Spinal cord (tissue), 10 donors: Measurements from ENCODE around the gene CTTNBP2. TPM values are rescaled to one million over a fixed set of nuclear protein-coding genes. Genes with fewer than 3 reads are reported as not detected.

ENCODE experiments used
- DNase-seq, 6 donors: peaks; one replicate each; pipeline versions ENCODE4 v3.0.0 to v3.0.0-alpha.2; 2013 to 2015; ENCODE audit warnings: low spot score in 6 of 6, low read depth in 4 of 6
- H3K27ac ChIP-seq: one replicate; pipeline ENCODE4 v1.5.1; 2013; ENCODE audit warnings: low read depth, low read length, control low read depth
- H3K27me3 ChIP-seq: one replicate; pipeline ENCODE4 v1.6.1; 2013; ENCODE audit warnings: low read length; ENCODE audit not compliant: control insufficient read depth, insufficient read depth
- H3K36me3 ChIP-seq: one replicate; pipeline ENCODE4 v1.6.1; 2013; ENCODE audit warnings: low read length; ENCODE audit not compliant: control insufficient read depth, insufficient read depth
- H3K4me1 ChIP-seq: one replicate; pipeline ENCODE4 v1.6.1; 2013; ENCODE audit warnings: low read length; ENCODE audit not compliant: control insufficient read depth, insufficient read depth
- H3K4me3 ChIP-seq: one replicate; pipeline ENCODE4 v1.5.1; 2013; ENCODE audit warnings: low read depth, low read length, control low read depth
- H3K9me3 ChIP-seq: one replicate; pipeline ENCODE4 v1.6.1; 2013; ENCODE audit warnings: low read length; ENCODE audit not compliant: control insufficient read depth, insufficient read depth
- WGBS: methylation state at CpG from one replicate; pipeline ENCODE4 v1.1.5; 2013; ENCODE audit warnings: missing lambda C conversion rate; ENCODE audit not compliant: insufficient coverage; 5-methylcytosine and 5-hydroxymethylcytosine counted together
- polyA plus RNA-seq, 2 donors: library from polyadenylated mRNA; unstranded; fragments of 120-200 nt; gene quantifications; one replicate each; pipeline ENCODE4 v1.2.1, GENCODE V29; 2013; ENCODE audit not compliant: insufficient read length in 2 of 2
- total RNA-seq, 2 donors: library from RNA; depleted of rRNA in 1 of 2; stranded (reverse); fragments of 120-200 nt in 1 of 2; fragments of >200 nt in 1 of 2; gene quantifications; one replicate each; pipeline versions ENCODE4 v1.2.3 to v1.2.4, GENCODE V29; 2013 to 2014
- donor health status: healthy.

CTTNBP2 gene
- total and polyA plus RNA-seq, 4 donors, result 17.6 to 41.7 (median 31.3) TPM

DNA sequence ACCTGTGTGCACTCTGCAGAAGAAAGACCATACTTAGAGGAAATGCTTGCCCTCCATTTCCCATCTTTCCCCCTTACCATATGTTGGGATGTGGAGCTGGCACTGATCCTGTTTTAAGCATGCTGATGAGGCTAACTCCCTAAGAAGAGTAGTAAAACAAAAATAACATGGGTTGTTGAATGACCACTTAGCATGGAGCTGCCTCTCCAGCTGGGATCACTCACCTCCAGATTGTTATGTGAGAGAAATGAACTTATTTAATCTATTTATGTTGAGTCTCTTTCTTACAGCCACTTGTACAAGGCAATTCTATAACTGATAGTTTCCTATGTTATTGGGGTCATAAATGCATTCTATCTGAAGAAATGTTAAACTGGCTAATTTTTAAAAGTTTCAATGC, 17.0 kb downstream of the CTTNBP2 start:
- H3K4me1 ChIP-seq, result no peaks in the 10 kb centered on the region
- H3K27me3 ChIP-seq, result no peaks in the 10 kb centered on the region
- H3K36me3 ChIP-seq, result no peaks in the 10 kb centered on the region
- no peaks in the 10 kb centered on the region for H3K9me3 ChIP-seq
- no peak overlapping the region for H3K4me3 ChIP-seq
- DNase-seq, result no peak
- no peak overlapping the region for H3K27ac ChIP-seq

DNA sequence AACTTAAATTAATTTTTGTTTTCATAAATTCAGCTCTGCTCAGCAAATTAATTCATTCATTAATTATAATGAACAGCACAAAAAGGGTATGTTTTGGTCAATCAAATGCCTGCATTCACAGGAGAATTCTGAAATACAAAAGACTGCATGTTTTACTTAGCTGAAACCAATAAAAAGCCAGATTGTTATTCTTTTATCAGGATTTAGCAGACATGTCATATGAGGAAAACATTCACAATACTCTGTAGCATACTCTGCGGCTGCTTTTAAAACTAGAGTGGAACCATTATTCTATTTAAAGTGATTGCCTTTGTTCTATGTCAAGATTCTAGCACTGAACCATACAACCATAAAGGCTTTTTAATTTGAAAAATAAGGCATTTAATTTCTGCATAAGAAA, 19.1 kb downstream of the CTTNBP2 start:
- H3K4me1 ChIP-seq, result no peaks in the 10 kb centered on the region
- no peak overlapping the region for H3K4me3 ChIP-seq
- no CpG with 5 or more reads among the region's 1 CpG for WGBS

DNA sequence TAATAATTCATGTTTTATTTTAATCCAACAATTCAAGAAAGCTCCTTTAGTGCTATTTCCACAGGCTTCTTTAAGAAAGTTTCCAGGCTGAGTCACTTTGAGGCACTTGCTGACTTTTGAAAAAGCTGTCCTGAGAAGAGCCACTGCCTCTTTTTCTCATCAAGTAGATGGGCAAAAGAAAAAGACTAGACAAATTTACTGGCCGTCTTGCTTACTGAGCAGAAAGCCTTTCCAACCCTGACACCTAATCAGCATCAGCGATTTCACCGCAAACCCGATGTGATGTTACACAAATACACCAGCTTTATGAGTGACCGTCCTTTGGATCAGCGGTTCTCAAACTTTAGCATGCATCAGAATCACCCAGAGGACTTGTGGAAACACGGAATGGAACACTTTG, 24.3 kb downstream of the CTTNBP2 start:
- 67% methylated on average over 5 of the region's 7 CpGs for WGBS
- no peaks in the 10 kb centered on the region for H3K9me3 ChIP-seq
- H3K4me3 ChIP-seq, result no peak overlapping the region
- H3K36me3 ChIP-seq, result no peaks in the 10 kb centered on the region
- H3K4me1 ChIP-seq, result no peaks in the 10 kb centered on the region
- H3K27ac ChIP-seq, result no peak overlapping the region
- no peak for DNase-seq
- no peaks in the 10 kb centered on the region for H3K27me3 ChIP-seq

More for the DNA sequence above, 19.1 kb downstream of the CTTNBP2 start:
- H3K9me3 ChIP-seq, result no peaks in the 10 kb centered on the region
- H3K36me3 ChIP-seq, result no peaks in the 10 kb centered on the region
- H3K27ac ChIP-seq, result no peak overlapping the region
- no peak for DNase-seq
- H3K27me3 ChIP-seq, result no peaks in the 10 kb centered on the region

DNA sequence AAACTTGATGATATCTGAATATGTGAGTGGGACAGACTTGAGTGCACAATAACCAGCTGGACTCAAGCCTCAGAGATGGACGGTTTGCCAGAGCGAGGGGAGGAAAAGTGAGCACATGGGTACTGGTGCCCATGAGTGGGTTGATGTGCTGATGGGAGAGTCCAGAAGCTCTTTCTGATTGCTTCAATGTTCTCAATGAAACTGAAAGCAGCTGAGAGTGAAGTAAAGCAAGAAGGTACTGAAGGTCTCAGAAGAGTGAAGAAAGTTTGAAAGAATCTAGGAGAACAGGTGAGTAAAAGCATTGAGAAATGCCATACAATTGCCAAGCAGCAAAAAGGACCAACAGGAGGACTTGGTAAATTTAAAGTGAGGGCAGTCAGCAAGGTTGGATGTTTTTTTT, 28.6 kb downstream of the CTTNBP2 start:
- WGBS, result 96% methylated on average over 2 of the region's 2 CpGs
- no peaks in the 10 kb centered on the region for H3K36me3 ChIP-seq
- no peak for DNase-seq
- H3K9me3 ChIP-seq, result no peaks in the 10 kb centered on the region
- no peaks in the 10 kb centered on the region for H3K4me1 ChIP-seq
- H3K4me3 ChIP-seq, result no peak overlapping the region
- no peaks in the 10 kb centered on the region for H3K27me3 ChIP-seq
- H3K27ac ChIP-seq, result no peak overlapping the region

DNA sequence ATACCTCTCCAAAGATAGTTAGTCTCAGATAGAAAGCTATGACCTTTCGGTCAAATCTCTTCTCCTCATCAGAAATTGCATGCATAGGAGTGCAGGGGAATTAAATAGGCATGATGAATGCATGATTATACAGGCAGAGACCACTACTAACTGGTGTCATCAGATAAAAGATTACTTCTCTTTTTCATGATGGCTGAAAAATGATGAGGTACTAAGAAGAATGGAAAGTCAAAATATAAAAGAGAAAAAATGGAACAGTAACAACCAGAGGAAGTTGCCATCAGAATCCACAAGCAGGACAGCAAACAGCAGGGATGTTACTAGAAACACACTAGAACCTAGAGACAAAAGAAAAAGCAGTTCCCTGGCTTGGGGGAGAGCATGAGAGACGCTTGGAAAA, 31.6 kb downstream of the CTTNBP2 start:
- H3K27ac ChIP-seq, result no peak overlapping the region
- no CpG with 5 or more reads among the region's 2 CpGs for WGBS
- no peaks in the 10 kb centered on the region for H3K27me3 ChIP-seq
- DNase-seq, result no peak
- H3K36me3 ChIP-seq, result no peaks in the 10 kb centered on the region
- no peaks in the 10 kb centered on the region for H3K4me1 ChIP-seq
- H3K9me3 ChIP-seq, result no peaks in the 10 kb centered on the region
- H3K4me3 ChIP-seq, result no peak overlapping the region

DNA sequence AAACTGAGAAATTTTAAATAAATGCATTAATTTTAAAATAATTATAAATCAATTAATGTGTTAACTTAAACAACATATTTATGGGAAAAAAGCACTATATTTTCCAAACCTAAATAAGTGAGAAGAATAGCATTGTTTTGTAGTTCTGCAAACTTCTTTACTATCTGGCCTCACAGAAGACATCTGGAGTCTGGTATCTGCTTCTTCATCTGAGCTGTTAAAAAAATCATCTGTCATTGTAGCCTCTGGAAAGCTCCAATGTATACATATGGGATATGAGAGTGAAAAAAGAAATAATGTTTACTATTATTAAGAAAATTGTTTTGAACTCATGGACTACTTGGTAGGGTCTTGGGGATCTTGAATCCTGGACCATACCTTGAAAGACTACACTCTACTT, 32.2 kb downstream of the CTTNBP2 start:
- no peaks in the 10 kb centered on the region for H3K36me3 ChIP-seq
- no peak for DNase-seq
- H3K27me3 ChIP-seq, result no peaks in the 10 kb centered on the region
- H3K4me3 ChIP-seq, result no peak overlapping the region
- H3K9me3 ChIP-seq, result no peaks in the 10 kb centered on the region
- no peak overlapping the region for H3K27ac ChIP-seq
- no peaks in the 10 kb centered on the region for H3K4me1 ChIP-seq

DNA sequence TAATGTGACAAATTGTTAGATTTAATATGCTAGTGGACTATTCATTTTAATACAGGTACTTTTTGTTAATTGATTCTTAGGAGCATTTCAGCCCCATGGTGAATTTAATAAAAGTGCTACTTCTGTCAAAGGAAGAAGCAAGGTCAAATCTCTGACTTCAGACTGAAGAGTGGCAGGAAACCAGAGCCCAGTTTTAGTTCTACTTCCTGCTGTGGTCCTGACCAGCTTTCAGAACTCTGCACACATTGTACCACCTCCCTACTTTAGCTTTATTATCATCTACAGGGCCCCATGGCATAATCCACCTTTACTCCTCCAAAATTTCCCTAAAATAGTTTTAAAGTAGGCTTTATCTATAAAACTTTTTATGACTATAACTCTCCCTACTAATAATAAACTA, 33.7 kb downstream of the CTTNBP2 start:
- no peaks in the 10 kb centered on the region for H3K36me3 ChIP-seq
- no peak overlapping the region for H3K27ac ChIP-seq

DNA sequence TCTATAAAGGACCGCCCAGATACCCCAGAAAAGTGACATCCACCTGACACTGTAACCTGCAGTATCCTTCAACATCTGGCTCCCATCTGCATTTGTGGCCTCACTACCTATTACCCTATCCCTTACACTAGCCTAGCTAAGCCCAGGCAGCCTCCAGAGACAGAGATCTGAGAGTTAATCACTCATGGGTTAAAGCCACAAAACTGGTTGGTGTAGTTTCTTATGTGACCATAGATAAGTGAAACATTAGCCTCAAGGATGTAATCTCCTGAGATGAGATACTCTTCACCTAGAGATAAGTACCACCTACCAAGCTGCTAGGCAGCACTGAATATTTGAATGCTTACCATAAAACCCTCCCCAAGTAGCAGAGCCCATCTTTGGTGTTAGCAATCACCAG, 35.4 kb downstream of the CTTNBP2 start:
- 100% methylated on average over 1 of the region's 1 CpG for WGBS
- no peak overlapping the region for H3K27ac ChIP-seq

More for the DNA sequence above, 33.7 kb downstream of the CTTNBP2 start:
- no peak overlapping the region for H3K4me3 ChIP-seq
- no peaks in the 10 kb centered on the region for H3K4me1 ChIP-seq
- H3K27me3 ChIP-seq, result no peaks in the 10 kb centered on the region
- DNase-seq, result no peak
- no peaks in the 10 kb centered on the region for H3K9me3 ChIP-seq

DNA sequence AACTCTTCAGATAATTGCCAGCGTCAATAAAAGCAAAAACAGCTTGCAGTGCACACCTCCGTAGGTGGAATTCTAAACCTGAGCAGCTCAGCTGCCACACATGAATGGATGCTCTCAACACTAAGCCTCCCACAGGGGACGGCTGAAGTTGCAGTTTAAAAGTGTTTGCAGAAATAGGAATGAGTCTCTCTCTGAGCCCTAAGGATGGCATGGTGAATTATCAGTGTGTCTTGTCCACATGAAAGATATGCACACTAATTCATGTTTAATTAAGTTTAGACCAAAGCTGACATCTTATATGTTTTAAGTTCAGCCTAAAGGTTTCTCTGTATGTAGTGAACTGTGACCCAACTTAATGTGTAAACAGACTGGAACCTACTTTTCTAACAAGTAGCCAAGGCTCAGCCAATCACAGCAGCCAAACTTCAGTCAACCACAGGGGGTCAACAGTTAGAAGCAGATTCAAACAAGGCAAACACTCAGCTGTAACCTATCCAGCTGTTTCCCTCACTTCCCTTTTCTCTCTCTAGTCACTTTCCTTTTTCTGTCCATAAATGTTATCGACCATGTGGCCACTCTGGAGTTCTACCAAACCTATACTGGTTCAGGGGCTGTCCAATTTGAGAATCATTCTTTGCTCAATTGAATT, 38.1 kb downstream of the CTTNBP2 start:
- Histone ChIP-seq H3K4me3 (no peak overlapping the region), H3K27me3 (no peaks in the 10 kb centered on the region), H3K4me1 (no peaks in the 10 kb centered on the region), H3K9me3 (no peaks in the 10 kb centered on the region), H3K27ac (no peak overlapping the region), H3K36me3 (peaks cover 2% of the 10 kb centered on the region)
- peak in 1 of 6 donors; percentile 77 for DNase-seq
- whole genome bisulfite sequencing, result no CpG with 5 or more reads among the region's 4 CpGs

More for the DNA sequence above, 35.4 kb downstream of the CTTNBP2 start:
- Histone ChIP-seq H3K4me1 (no peaks in the 10 kb centered on the region), H3K4me3 (no peak overlapping the region), H3K36me3 (peaks cover 2% of the 10 kb centered on the region), H3K9me3 (no peaks in the 10 kb centered on the region), H3K27me3 (no peaks in the 10 kb centered on the region)
- DNase-seq, result no peak

DNA sequence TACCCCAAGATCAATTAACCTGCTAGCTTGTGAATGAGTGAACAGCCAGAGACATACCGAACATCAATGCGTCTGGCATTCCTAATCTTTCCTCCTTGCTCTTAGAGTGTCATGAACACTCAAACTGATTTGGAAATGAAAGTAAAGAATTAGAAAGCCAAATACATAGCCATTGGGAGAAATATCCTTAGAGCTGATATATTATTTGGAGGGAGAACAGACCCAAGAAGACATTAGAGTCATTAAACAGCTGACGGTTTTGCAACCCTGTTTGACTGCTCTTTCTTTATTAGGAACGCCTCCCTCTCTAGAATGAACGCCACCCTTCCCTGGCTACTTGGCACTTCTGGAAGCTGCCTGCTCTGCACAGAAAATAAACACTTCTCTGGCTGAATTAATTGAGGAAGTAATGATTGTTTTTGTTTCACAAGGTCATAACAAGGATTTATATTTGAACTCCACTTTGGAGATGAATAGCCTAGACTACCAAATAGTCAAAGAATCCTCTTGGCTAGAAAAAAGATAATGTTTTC, 42.8 kb downstream of the CTTNBP2 start:
- Histone ChIP-seq H3K36me3 (peaks cover 2% of the 10 kb centered on the region), H3K4me3 (no peak overlapping the region), H3K4me1 (no peaks in the 10 kb centered on the region), H3K27me3 (no peaks in the 10 kb centered on the region), H3K27ac (no peak overlapping the region), H3K9me3 (no peaks in the 10 kb centered on the region)
- no CpG with 5 or more reads among the region's 5 CpGs for WGBS
- peak in 1 of 6 donors; percentile 41 for DNase-seq
